ENCODE measurements around the gene SLAMF9.

DNA sequence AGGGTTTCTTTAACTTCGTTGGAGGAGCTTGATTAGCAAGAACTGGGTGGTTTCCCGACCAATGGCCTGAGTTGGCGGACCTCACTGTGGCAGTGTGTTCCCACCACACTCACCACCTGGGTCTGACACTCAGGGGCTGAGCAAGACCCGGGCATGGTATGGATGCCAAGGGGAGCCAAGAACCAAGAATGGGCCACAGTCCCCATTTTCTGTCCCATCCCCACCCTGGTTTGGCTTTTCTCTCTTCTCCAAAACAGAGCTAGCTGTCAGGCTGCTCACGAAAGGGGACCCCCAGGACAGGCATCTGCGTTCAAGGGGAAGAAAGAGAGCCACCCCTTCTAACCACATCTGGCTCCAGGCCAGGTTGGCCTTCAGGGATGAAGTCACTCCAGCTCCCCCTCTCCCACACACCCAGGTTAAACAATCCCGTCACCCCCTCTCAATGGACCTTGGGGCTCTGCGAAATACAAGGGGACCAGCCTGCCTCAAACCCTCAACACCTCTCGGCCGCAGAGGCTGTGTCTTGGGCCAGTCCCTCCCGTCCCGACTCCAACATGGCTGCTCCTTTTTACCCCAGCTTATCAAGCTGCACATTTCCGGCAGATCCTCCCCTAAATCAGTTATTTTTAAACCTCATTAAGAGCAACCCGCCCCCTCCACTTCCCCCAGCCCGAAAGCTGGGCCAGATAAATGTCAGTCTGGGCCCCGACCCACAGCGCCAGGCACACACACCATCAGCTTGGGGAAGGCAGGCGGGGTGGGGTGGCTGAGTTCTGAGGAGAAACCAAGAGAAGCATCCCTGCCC lies 32.1 kb downstream of the SLAMF9 start:
- no peak for TF ChIP-seq CTCF (IDR thresholded peaks at IDR 0.05; ENCODE audit: insufficient read depth, low read length, poor library complexity, severe bottlenecking)
- TF ChIP-seq EZH2phosphoT487 (conservative IDR thresholded peaks at IDR 0.05; ENCODE audit: low read length) = no peak

Data from SU-DHL-6 (cell line).